HCT116 (cell line): Measurements from ENCODE around the gene STARD8. TPM values are rescaled to one million over a fixed set of nuclear protein-coding genes. Genes with fewer than 3 reads are reported as not detected.

ENCODE experiments used
- ATAC-seq: fragments of 200-7000 bp; cut with Tn5 transposase; 2 replicates; pipeline ENCODE4 v1.9.1; 2020; ENCODE audit warnings: mild to moderate bottlenecking, moderate library complexity
- BruUV-seq: library from RNA; stranded (reverse); fragments of 400-500 nt; replicated peaks from 2 replicates; lab custom pipeline; 2021; lab: Mats Ljungman, UMichigan
- CTCF ChIA-PET: fragments of 300-600 bp; sonication (Branson Sonifier 250); formaldehyde crosslinking; loops from one replicate; lab custom pipeline; 2021; ENCODE audit warnings: antibody characterized with exemption; lab: Charles Lee
- POLR2A ChIA-PET: fragments of 300-600, 350-600 bp; sonication (Branson Sonifier 250); formaldehyde crosslinking; loops from one replicate; lab custom pipeline; 2021; ENCODE audit warnings: antibody characterized with exemption; lab: Charles Lee
- RAD21 ChIA-PET, 2 experiments: fragments of 300-600 bp; sonication (Branson Sonifier 250); formaldehyde crosslinking; loops; one replicate each; lab custom pipeline; 2023; ENCODE audit warnings: low total read pairs in 2 of 2; ENCODE audit not compliant: uncharacterized antibody in 2 of 2, unreplicated experiment in 2 of 2, low non-redundant PET in 1 of 2; lab: Charles Lee
- DNase-seq: peaks from one replicate; pipeline ENCODE4 v3.0.0-alpha.2; 2010; ENCODE audit warnings: low read depth, low spot score
- H2AFZ ChIP-seq: fragments of 200-600 bp; shearing (Covaris generic), sonication (generic); 2 replicates; pipeline ENCODE4 v1.6.1; 2017; ENCODE audit warnings: low read depth, mixed run types, mixed read lengths, antibody characterized with exemption, low read length; ENCODE audit not compliant: poor library complexity, severe bottlenecking
- H3K27ac ChIP-seq: 2 replicates; pipeline ENCODE4 v1.5.1; 2012; ENCODE audit warnings: low read depth, low read length
- H3K27me3 ChIP-seq: fragments of 200-600 bp; sonication (generic); 2 replicates; pipeline ENCODE4 v1.6.1; 2016; ENCODE audit warnings: mixed run types, low read length, mixed read lengths; ENCODE audit not compliant: insufficient read depth
- H3K36me3 ChIP-seq, 2 experiments: fragments of 200-500 bp in 1 of 2; fragments of 200-600 bp in 1 of 2; sonication (Bioruptor generic) in 1 of 2; sonication (generic) in 1 of 2; 2 replicates each; pipeline versions ENCODE4 v1.5.1 to v1.6.1; 2014 to 2016; ENCODE audit warnings: low read length in 2 of 2, inconsistent platforms in 1 of 2, mixed read lengths in 1 of 2, mixed run types in 1 of 2; ENCODE audit not compliant: insufficient read depth in 2 of 2, control insufficient read depth in 1 of 2
- H3K4me1 ChIP-seq, 2 experiments: fragments of 200-600 bp in 1 of 2; sonication (generic) in 1 of 2; 2 replicates each; pipeline versions ENCODE4 v1.5.1 to v1.6.1; 2012 to 2017; ENCODE audit warnings: low read length in 2 of 2, inconsistent platforms in 1 of 2, mild to moderate bottlenecking in 1 of 2, mixed read lengths in 1 of 2, mixed run types in 1 of 2, moderate library complexity in 1 of 2; ENCODE audit not compliant: insufficient read depth in 2 of 2, control insufficient read depth in 1 of 2
- H3K4me2 ChIP-seq: fragments of 200-600 bp; sonication (generic); 2 replicates; pipeline ENCODE4 v1.6.1; 2017; ENCODE audit warnings: mixed run types, low read length, mixed read lengths
- H3K4me3 ChIP-seq, 2 experiments: fragments of 200-600 bp in 1 of 2; sonication (generic) in 1 of 2; replicated peaks in 1 of 2; 2 replicates each; pipeline ENCODE4 v1.5.1; 2011 to 2016; ENCODE audit warnings: low read length in 2 of 2, control low read depth in 1 of 2, low read depth in 1 of 2, mild to moderate bottlenecking in 1 of 2, mixed read lengths in 1 of 2, mixed run types in 1 of 2
- H3K79me2 ChIP-seq: fragments of 200-600 bp; sonication (generic); 2 replicates; pipeline ENCODE4 v1.6.1; 2017; ENCODE audit warnings: mild to moderate bottlenecking, mixed run types, low read length, moderate library complexity, mixed read lengths; ENCODE audit not compliant: insufficient read depth
- H3K9ac ChIP-seq: fragments of 200-600 bp; sonication (generic); 2 replicates; pipeline ENCODE4 v1.6.1; 2016; ENCODE audit warnings: low read length, mixed read lengths
- H3K9me2 ChIP-seq: fragments of 200-600 bp; sonication (generic), shearing (Covaris generic); 2 replicates; pipeline ENCODE4 v1.6.1; 2017; ENCODE audit warnings: mixed run types, mild to moderate bottlenecking, moderate library complexity; ENCODE audit not compliant: insufficient read depth
- H3K9me3 ChIP-seq, 2 experiments: fragments of 200-500 bp in 1 of 2; fragments of 200-600 bp in 1 of 2; sonication (Bioruptor generic) in 1 of 2; sonication (generic) in 1 of 2; 2 replicates each; pipeline ENCODE4 v1.6.1; 2014 to 2017; ENCODE audit warnings: low read length in 2 of 2, mixed read lengths in 2 of 2, inconsistent platforms in 1 of 2, low read depth in 1 of 2, mild to moderate bottlenecking in 1 of 2, mixed run types in 1 of 2, moderate library complexity in 1 of 2; ENCODE audit not compliant: control insufficient read depth in 1 of 2, insufficient read depth in 1 of 2
- H4K20me1 ChIP-seq: fragments of 200-600 bp; sonication (generic), shearing (Covaris generic); 2 replicates; pipeline ENCODE4 v1.6.1; 2017; ENCODE audit warnings: mixed run types, mild to moderate bottlenecking, moderate library complexity; ENCODE audit not compliant: insufficient read depth
- CBX3 ChIP-seq: IDR thresholded peaks from 2 replicates; pipeline ENCODE4 v1.6.1; 2012; ENCODE audit warnings: low read depth
- CEBPB ChIP-seq: IDR thresholded peaks from 2 replicates; pipeline ENCODE4 v1.6.1; 2012; ENCODE audit warnings: low read depth
- ELF1 ChIP-seq: IDR thresholded peaks from 2 replicates; pipeline ENCODE4 v1.6.1; 2012; ENCODE audit warnings: low read depth, borderline replicate concordance
- EZH2 ChIP-seq: fragments of 200-600 bp; sonication (generic); IDR thresholded peaks from 2 replicates; pipeline ENCODE4 v1.6.1; 2017; ENCODE audit warnings: antibody characterized with exemption, mixed run types
- JUND ChIP-seq: IDR thresholded peaks from 2 replicates; pipeline ENCODE4 v1.6.1; 2012
- MAX ChIP-seq: IDR thresholded peaks from 2 replicates; pipeline ENCODE4 v1.6.1; 2012
- POLR2A ChIP-seq: IDR thresholded peaks from 2 replicates; pipeline ENCODE4 v1.7.0; 2011; ENCODE audit warnings: borderline replicate concordance; ENCODE audit not compliant: insufficient read depth, insufficient read length; ENCODE audit errors: extremely low read depth
- POLR2AphosphoS5 ChIP-seq: IDR thresholded peaks from 2 replicates; pipeline ENCODE4 v1.6.1; 2011; ENCODE audit warnings: mild to moderate bottlenecking, low read depth, low read length, moderate library complexity
- SIN3A ChIP-seq: IDR thresholded peaks from 2 replicates; pipeline ENCODE4 v1.6.1; 2012; ENCODE audit warnings: low read depth
- SP1 ChIP-seq: IDR thresholded peaks from 2 replicates; pipeline ENCODE4 v1.6.1; 2012; ENCODE audit warnings: low read depth
- SRF ChIP-seq: IDR thresholded peaks from 2 replicates; pipeline ENCODE4 v1.6.1; 2012; ENCODE audit warnings: low read depth
- YY1 ChIP-seq: IDR thresholded peaks from 2 replicates; pipeline ENCODE4 v1.6.1; 2011; ENCODE audit warnings: low read length, low read depth, moderate library complexity, mild to moderate bottlenecking; ENCODE audit not compliant: insufficient replicate concordance; ENCODE audit errors: extremely low read depth
- ZNF274 ChIP-seq: fragments of 200-500 bp; sonication (Bioruptor generic); IDR thresholded peaks from 2 replicates; pipeline ENCODE4 v1.6.1; 2014; ENCODE audit warnings: mild to moderate bottlenecking, low read depth, low read length, inconsistent platforms
- intact Hi-C: fragments of 100-400 bp; cut with micrococcal nuclease; formaldehyde crosslinking; loops from 2 replicates; pipeline ENCODE4 v1.10.0; 2022
- total RNA-seq: library from RNA; stranded (reverse); gene quantifications from one replicate; pipeline ENCODE4 v1.2.1, GENCODE V29; 2021; ENCODE audit not compliant: unreplicated experiment
- TF ChIP-seq, protein P1 (sequence below), 3 experiments: fragments of 200-600 bp in 1 of 3; sonication (generic) in 1 of 3; IDR thresholded peaks in 2 of 3; conservative IDR thresholded peaks in 1 of 3; 2 replicates each; pipeline ENCODE4 v1.5.1; 2012 to 2017; ENCODE audit warnings: low read depth in 2 of 3, low read length in 2 of 3, antibody characterized with exemption in 1 of 3, borderline replicate concordance in 1 of 3, control low read depth in 1 of 3, mild to moderate bottlenecking in 1 of 3, mixed read lengths in 1 of 3, mixed run types in 1 of 3, moderate library complexity in 1 of 3; ENCODE audit not compliant: insufficient read depth in 1 of 3
- TF ChIP-seq, protein P2 (sequence below): IDR thresholded peaks from 2 replicates; pipeline ENCODE4 v1.6.1; 2012
- TF ChIP-seq, protein P3 (sequence below): IDR thresholded peaks from 2 replicates; pipeline ENCODE4 v1.6.1; 2012; ENCODE audit warnings: low read depth

Gene STARD8
- total RNA-seq, 1 experiment from 2014 or later: 5.4 TPM

DNA sequence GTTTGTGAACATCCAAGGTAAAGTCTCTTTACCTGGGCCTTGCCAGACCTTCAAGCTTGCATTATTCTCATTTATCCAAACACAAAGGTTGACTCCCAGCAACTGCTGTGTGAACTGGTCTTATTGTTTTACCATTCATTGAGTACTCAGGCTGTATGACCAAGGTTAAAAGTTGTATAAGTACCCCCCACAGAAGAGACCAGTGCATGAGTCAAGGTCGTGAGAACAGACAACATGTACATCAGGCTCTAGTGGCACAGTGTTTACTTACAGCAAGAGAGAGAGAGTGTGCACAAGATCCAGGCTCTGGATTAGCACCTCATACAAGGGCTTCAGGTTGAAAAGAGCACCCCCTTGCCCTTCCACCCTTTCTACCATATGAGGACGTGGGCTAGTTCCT is 103.9 kb downstream of the STARD8 start:
- Histone ChIP-seq H3K4me2 (no peak overlapping the region), H3K9me3 (no peaks in the 10 kb centered on the region), H3K4me3 (no peak overlapping the region), H3K79me2 (no peaks in the 10 kb centered on the region), H3K9me2 (no peaks in the 10 kb centered on the region), H3K36me3 (no peaks in the 10 kb centered on the region), H3K27ac (no peak overlapping the region), H3K27me3 (no peaks in the 10 kb centered on the region), H3K9ac (no peak overlapping the region), H3K4me1 (no peaks in the 10 kb centered on the region), H2AFZ (no peak overlapping the region), H4K20me1 (no peaks in the 10 kb centered on the region)
- no peak for ATAC-seq
- no TSS peak for BruUV-seq
- TF ChIP-seq CEBPB: no peak
- no peak for TF ChIP-seq SIN3A
- TF ChIP-seq CBX3: no peak
- no peak for TF ChIP-seq POLR2A
- TF ChIP-seq ELF1: no peak
- no peak for TF ChIP-seq JUND
- no peak for TF ChIP-seq EZH2
- TF ChIP-seq, protein P1, sequence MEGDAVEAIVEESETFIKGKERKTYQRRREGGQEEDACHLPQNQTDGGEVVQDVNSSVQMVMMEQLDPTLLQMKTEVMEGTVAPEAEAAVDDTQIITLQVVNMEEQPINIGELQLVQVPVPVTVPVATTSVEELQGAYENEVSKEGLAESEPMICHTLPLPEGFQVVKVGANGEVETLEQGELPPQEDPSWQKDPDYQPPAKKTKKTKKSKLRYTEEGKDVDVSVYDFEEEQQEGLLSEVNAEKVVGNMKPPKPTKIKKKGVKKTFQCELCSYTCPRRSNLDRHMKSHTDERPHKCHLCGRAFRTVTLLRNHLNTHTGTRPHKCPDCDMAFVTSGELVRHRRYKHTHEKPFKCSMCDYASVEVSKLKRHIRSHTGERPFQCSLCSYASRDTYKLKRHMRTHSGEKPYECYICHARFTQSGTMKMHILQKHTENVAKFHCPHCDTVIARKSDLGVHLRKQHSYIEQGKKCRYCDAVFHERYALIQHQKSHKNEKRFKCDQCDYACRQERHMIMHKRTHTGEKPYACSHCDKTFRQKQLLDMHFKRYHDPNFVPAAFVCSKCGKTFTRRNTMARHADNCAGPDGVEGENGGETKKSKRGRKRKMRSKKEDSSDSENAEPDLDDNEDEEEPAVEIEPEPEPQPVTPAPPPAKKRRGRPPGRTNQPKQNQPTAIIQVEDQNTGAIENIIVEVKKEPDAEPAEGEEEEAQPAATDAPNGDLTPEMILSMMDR (IDR thresholded peaks at IDR 0.05 in 2 of 3, conservative IDR thresholded peaks at IDR 0.05 in 1 of 3; ENCODE audit: borderline replicate concordance in 1 of 3, insufficient read depth in 1 of 3, low read depth in 2 of 3, low read length in 2 of 3): no peak
- TF ChIP-seq ZNF274: no peak
- TF ChIP-seq YY1: no peak
- TF ChIP-seq, protein P2, sequence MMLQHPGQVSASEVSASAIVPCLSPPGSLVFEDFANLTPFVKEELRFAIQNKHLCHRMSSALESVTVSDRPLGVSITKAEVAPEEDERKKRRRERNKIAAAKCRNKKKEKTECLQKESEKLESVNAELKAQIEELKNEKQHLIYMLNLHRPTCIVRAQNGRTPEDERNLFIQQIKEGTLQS: no peak
- TF ChIP-seq SRF: no peak
- no peak for TF ChIP-seq POLR2AphosphoS5
- no peak for TF ChIP-seq SP1
- no peak for TF ChIP-seq MAX
- TF ChIP-seq, protein P3, sequence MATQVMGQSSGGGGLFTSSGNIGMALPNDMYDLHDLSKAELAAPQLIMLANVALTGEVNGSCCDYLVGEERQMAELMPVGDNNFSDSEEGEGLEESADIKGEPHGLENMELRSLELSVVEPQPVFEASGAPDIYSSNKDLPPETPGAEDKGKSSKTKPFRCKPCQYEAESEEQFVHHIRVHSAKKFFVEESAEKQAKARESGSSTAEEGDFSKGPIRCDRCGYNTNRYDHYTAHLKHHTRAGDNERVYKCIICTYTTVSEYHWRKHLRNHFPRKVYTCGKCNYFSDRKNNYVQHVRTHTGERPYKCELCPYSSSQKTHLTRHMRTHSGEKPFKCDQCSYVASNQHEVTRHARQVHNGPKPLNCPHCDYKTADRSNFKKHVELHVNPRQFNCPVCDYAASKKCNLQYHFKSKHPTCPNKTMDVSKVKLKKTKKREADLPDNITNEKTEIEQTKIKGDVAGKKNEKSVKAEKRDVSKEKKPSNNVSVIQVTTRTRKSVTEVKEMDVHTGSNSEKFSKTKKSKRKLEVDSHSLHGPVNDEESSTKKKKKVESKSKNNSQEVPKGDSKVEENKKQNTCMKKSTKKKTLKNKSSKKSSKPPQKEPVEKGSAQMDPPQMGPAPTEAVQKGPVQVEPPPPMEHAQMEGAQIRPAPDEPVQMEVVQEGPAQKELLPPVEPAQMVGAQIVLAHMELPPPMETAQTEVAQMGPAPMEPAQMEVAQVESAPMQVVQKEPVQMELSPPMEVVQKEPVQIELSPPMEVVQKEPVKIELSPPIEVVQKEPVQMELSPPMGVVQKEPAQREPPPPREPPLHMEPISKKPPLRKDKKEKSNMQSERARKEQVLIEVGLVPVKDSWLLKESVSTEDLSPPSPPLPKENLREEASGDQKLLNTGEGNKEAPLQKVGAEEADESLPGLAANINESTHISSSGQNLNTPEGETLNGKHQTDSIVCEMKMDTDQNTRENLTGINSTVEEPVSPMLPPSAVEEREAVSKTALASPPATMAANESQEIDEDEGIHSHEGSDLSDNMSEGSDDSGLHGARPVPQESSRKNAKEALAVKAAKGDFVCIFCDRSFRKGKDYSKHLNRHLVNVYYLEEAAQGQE: no peak
- ChIA-PET RAD21 (no interaction called here), CTCF (no interaction called here), POLR2A (no interaction called here)
- DNase-seq: no peak
- intact Hi-C loops: no loop called here
